H4 (cell line): Measurements from ENCODE around the gene ALPP. TPM values are rescaled to one million over a fixed set of nuclear protein-coding genes. Genes with fewer than 3 reads are reported as not detected.
"Not testable (repeated sequence)": the region's sequence is repeated elsewhere in the genome, so short reads cannot be mapped to it uniquely, and the experiment has no call there.

Experiments used
- DNase-seq: peaks from one replicate; pipeline ENCODE4 v3.0.0-alpha.2; 2015; ENCODE audit warnings: low spot score
- total RNA-seq: library from RNA; depleted of rRNA; stranded (reverse); fragments of >200 nt; shearing (Covaris generic); gene quantifications from 2 replicates; pipeline ENCODE4 v1.2.3, GENCODE V29; 2014; rRNA removed

ALPP gene
- 1.4 and 1.5 TPM in 2 replicates for total RNA-seq

DNA sequence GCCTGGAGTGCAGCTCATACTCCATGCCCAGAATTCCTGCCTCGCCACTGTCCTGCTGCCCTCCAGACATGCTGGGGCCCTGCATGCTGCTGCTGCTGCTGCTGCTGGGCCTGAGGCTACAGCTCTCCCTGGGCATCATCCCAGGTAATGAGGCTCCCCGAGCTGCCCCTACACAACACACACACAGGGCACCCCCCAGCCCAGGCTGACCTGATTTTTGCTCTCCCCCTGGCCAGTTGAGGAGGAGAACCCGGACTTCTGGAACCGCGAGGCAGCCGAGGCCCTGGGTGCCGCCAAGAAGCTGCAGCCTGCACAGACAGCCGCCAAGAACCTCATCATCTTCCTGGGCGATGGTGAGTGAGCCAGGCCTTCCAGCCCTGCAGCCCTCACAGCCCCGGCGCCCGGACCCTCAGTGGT lies at the start of gene ALPP:
ALPP (plus strand) TSS at position 17 of the 417 bp plus-strand sequence; CDS start at position 69, 52 bp downstream.
- not testable (repeated sequence) for DNase-seq

DNA sequence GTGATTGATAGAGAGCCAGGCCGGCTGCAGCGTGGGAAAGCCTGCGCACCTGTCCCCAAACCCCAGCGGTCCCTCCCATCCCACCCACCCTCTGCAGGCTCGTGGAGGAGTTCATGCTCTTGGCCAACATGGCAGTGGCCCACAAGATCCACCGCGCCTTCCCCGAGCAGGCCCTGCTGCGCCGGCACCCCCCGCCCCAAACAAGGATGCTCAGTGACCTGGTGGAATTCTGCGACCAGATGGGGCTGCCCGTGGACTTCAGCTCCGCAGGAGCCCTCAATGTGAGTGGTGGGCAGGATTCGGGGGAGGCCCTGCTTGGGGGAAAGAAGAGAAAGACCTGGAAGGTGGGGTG lies 48.9 kb upstream of the ALPP start:
- no peak for DNase-seq

DNA sequence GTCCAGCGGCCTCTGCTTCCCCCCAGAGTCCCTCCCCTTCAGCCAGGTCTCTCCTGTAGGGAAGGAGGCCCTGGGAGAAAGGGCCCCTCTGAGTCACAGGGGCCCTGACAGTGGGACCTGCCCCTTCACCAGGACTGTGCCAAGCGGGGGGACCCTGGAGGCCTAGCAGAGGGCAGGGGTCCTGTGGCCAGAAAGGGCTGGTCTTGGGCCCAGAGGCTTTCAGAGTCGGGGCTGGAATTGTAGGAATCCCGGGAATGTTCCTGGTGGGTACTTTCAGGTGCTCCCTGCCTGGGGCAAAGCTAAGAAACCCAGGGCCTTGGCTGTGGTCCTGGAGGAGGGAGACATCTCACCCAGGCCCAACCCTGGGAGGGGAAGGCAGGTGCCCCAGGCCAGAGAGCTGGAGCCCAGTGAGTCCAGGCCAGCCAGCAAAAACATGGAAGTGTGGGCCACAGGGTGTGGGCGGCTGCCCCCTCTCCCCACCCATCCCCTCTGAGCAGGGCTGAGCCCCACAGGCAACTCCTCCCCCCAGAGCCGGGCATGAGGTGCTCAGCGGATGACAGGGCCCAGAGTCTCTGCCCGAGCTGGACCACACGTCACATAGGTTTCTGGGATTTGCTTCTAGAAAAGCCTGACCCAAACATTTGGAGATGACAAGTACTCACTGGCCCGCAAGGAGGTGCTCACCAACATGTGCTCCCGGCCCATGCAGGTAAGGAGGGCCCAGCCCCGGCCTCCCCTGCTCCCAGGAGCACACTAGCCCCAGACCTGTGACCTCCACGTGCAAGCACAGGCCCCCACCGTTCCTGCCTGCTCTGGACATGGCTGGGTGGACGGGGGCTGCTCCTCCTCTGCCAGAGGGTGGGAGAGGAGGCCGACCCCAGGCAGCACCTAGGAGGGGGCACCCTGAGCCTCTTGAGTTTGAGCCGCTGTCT lies 48.2 kb upstream of the ALPP start:
- no peak for DNase-seq

DNA sequence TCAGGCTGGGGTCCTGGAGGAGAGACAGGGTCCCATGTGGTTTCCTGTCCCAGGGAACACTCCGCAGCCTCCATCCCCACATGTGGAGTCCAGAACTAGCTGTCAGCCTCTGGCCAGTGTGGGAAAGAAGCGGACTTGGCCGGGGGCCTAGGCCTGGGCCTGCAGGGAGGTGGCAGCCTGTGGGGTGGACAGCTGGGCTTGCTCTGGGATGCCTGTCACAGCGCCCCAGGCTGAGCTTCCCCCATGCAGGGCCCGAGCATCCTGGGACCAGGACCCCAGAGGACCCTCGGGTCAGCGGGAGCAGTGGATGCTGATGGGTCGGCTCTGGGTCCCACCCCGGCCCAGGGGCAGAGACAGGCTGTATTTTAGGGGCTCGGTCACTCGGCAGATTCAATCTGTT lies 47.5 kb upstream of the ALPP start:
- DNase-seq = not testable (repeated sequence)

DNA sequence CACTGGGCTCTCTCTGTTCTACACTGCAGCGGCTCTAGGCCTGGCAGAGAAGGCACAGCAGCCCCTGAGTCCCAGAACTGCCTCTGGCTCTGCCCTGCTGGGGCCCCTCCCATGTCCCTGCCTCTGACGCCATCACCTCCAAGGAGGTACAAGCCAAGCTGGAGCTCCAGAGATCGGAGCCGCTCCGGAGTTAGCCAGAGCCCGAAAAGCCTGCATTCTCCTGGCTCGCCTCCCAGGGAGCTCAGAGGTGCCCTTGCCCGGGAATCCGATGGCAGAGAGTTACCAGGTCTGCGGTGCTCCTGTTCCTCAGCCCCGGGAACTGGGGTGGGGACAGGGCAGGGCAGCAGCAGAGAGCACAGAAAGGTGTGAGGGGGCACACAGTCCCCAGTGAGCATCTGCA lies 46.9 kb upstream of the ALPP start:
- DNase-seq = not testable (repeated sequence)

DNA sequence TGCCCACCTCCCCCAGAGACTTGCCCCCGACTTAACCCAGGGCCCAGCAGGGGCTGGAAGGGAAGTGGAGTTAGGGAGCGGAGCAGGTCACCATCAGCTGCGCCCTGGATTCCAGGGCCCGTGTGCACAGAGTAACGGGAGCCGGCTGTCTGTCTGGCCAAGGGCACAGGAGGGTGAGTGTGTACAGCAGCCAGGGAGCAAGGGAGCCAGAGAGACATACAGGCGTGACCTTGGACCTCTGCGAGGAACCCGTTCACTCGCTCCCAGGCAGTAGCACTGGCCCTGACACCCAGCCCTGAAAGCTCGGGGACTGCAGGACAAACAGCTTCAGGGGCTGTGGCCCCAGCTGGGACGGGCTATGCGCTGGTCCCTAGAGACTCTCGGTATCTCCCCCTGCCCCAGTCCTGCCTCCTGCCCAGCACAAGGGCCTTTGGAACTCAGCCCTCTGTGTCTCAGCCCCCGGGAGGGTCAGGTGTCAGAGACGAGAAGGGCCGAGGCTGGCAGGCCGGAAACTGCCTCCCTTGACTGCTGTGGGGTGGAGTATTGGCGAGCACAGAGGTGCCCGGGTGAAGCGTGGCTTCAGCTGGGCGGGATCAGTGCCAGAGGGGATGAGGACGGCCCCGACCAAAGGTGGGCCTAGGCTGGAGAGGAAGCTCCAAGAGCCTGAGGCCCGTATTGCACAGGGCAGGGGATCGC lies 46.2 kb upstream of the ALPP start:
- DNase-seq = not testable (repeated sequence)

DNA sequence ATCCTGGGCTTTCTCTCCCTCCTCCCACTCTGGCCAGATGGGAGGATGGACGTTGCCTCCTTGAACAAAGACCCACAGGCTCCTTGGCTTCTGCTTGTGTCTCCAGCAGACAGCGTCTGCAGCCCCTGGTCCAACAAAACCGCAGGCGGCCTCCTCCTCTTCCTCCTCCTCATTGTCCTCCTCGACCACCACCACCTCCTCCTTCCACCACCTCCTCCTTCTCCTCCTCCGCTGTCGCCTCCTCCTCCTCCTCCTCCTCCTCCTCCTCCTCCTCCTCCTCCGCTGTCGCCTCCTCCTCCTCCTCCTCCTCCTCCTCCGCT lies 45.7 kb upstream of the ALPP start:
- no peak for DNase-seq

DNA sequence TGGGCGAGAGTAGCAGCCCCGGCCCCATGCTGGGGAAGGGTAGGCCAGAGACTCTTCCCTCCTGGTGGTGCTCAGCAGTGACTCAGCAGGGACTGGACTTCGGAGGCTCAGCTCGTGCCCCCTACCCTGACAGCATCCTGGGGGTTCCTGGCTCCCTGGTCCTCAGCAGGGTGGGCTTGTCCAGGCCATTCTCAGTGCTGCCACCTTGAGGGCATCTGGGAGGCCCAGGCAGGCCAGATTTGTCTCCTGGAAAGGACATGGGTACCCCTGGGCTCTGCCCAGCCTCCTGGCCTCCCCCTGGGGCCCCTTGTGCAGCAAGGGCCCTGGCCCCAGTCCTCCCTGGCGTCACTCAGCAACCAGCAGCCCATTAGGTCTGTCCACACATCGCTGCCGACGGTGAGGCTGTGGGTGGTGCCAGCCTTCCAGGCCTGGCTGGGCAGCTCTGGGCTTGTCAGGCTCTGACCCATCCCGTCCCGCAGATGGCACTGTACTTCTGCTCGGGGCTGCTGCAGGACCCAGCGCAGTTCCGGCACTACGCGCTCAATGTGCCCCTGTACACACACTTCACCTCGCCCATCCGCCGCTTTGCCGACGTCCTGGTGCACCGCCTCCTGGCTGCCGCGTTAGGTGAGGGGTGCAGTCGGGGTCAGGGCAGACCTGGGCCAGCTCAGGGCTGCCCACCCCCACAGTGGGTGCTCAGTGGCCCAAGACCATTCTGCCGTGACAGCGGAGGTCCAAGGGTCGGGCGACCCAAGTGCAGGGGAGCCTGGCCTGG lies 45.0 kb upstream of the ALPP start:
- no peak for DNase-seq

DNA sequence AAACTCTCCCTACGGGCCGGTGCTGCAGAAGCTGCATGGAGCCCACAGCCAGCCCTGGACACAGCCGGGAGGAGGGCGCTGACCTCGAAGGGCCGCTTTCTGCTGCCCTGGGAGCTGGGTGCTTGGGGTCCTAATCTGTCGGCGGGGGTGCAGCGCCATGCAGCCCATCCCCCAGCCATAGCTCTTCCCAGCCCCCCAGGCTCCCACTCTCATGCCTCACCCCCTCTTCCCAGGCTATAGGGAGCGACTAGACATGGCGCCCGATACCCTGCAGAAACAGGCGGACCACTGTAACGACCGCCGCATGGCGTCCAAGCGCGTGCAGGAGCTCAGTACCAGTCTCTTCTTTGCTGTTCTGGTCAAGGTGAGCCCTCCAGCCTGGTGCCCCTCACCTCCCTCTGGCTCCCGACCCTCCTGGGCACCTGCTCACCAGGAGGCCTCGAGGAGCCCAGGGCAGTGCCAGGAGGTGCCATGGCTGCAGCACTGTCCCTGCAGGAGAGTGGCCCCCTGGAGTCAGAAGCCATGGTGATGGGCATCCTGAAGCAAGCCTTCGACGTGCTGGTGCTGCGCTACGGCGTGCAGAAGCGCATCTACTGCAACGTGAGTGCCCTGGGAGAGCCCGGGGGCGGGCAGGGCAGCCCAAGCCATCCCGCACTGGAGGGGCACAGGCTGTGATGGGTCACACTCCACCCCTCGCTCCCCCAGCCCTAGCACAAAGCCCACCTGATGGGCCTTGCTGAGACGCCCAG lies 44.2 kb upstream of the ALPP start:
- DNase-seq = not testable (repeated sequence)

DNA sequence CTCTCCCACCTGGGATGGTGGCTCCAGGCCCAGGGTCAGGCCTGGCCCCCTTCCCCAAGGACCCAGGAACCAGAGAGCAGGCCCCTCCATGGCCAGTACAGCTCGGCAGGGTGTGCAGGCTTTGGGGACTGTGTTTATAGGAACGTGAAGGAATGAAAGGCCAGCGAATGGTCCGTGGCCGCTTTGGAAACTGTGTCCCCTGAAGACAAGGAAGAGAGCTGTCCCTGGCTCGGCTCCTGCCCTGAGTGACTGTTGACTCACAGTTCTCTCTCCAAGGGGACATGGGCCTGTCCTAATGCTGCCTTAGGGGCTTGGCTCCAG lies 43.7 kb upstream of the ALPP start:
- not testable (repeated sequence) for DNase-seq

DNA sequence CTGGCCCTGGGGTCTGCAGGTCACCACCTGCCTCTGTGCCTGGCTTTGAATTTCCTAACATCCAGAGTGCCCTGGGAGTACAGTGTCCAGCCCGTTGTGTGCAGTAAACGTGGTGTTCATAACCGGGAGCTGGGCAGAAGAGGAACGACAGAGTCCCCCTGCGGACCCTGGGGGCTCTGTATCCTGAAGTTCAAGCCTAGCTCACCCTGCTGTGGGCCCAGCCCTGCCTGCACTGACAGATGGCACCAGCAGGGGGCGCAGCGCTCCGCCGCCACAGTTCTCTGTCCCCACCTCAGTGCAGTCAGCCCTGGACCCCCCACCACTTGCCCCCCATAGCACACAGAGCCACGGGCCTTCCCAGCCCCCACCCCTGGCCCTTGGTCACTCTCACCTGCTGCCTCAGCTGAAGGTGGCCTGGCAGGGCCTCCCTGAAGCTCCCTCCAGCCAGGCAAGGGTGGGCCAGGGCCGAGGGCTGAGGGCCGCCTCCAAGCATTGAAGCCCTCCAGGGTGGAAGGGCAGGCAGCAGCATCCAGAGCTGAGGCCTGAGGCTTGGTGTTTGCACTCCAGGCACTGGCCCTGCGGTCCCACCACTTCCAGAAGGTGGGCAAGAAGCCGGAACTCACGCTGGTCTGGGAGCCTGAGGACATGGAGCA lies 43.2 kb upstream of the ALPP start:
- DNase-seq = not testable (repeated sequence)

DNA sequence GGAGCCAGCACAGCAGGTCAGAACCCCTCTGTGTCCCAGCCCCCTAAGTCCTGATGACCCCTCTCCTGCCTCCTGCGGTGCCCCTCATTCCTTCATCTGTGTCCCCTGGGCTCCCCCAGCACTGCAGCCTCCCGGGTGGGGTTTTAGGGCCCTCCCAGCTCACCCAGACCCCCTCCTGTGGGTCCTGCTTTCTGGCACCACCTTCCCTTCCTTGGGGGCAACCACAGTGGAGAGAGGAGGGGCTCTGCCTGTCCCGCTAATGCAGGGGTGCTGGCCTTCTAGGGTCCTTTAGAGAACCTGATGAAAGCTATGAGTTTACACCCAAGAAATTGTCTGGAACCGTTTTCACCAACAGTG lies 42.7 kb upstream of the ALPP start:
- no peak for DNase-seq

DNA sequence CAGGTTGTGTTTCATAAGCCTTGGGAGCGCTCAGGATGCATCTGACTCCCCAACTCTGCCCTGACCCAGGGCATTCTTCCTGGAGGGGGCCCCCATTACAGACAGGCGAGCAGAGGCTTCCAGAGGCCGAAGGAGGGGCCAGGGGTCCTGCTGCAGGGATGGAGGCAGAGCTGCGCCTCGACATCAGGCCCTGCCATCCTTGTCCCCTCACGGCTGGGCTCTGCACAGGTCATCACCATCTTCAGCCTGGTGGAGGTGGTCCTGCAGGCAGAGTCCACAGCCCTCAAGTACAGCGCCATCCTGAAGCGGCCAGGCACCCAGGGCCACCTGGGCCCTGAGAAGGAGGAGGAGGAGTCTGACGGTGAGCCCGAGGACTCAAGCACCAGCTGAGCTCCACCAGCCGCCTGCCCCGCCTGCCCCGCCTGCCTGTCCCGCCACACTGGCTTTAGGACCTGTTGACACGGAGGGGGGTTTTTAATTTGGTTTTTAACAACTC lies 42.3 kb upstream of the ALPP start:
- no peak for DNase-seq

DNA sequence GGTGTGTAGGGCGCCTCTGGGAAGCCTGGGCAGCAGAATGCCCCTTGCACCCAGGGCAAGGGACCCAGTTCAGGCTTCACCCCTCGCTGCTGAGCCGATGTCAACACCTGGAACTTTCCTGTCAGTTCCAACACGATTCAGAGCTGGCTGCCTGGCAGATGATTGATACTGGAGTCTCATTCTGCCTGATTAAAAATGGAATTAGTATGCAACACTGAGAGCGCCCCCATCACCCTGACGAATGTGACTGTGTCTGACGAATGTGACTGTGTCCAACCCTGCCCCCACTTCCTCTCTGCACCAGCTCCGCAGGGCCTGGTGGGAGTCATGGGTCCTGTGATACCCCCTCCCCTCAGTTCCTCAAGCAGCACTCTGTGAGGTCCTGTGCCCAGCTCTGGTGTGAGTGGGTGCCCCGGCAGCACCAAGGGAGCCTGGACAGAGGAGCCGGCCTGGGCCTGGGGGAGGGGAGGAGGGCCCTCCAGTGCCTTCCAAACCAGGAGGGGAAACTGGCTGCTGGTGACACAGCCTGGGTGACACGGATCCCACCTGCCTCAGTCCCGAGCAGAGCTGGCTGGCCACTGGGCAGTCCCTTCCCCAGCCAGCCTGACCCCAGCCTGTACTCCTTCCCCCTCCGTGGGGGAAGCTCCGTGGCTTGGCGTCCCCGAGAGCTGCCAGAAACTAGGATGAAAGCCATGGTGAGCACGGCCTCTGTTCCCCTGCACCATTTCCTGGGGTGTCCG lies 41.4 kb upstream of the ALPP start:
- DNase-seq = no peak

DNA sequence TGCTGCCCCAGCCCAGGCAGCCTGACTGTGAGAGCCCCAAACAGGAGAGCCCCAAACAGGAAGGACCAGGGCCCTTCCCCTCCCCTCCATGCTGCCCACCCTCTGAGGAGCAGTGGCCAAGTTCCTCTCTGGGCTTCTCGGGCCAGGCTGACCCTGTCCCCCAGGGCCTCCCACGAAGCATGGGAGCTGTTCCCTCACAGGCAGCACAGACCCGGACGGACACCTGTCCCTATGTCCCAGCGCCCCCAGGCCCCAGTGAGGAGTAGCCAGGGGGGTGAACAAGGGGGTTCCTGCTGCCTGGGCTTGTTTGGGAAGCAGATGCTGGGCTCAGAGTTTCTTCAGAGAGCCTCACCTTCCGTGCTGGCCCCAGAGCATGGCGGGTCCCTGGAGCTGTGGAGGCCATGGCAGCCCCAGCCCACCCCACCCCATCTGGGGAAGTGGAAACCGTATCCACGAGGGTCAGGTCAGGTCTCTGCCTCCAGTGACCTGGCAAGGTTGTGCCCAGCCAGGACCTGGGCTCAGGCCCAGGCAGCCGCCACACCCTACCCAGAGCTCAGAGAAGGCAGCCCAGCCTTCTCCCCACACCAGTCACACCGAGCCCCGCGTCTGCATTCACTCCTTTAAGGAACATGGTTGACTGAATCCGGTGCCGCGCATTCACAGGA lies 40.3 kb upstream of the ALPP start:
- not testable (repeated sequence) for DNase-seq

DNA sequence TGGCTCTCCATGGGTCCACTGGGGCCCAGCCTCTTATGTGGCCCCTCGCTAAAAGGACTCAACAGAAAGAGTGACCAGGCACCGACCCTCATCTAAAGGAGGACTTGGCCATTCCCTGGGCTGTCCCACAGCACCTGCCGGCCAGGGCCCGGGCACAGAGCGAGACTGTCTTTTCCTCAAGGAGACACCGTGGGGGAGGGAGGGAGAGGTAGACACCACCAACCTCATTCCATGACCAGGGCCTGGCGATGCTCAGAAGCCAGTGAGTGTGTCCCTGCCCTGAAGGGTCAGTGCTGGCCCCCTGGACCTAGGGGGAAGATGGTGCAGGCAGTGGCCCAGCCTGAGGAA lies 39.8 kb upstream of the ALPP start:
- no peak for DNase-seq

DNA sequence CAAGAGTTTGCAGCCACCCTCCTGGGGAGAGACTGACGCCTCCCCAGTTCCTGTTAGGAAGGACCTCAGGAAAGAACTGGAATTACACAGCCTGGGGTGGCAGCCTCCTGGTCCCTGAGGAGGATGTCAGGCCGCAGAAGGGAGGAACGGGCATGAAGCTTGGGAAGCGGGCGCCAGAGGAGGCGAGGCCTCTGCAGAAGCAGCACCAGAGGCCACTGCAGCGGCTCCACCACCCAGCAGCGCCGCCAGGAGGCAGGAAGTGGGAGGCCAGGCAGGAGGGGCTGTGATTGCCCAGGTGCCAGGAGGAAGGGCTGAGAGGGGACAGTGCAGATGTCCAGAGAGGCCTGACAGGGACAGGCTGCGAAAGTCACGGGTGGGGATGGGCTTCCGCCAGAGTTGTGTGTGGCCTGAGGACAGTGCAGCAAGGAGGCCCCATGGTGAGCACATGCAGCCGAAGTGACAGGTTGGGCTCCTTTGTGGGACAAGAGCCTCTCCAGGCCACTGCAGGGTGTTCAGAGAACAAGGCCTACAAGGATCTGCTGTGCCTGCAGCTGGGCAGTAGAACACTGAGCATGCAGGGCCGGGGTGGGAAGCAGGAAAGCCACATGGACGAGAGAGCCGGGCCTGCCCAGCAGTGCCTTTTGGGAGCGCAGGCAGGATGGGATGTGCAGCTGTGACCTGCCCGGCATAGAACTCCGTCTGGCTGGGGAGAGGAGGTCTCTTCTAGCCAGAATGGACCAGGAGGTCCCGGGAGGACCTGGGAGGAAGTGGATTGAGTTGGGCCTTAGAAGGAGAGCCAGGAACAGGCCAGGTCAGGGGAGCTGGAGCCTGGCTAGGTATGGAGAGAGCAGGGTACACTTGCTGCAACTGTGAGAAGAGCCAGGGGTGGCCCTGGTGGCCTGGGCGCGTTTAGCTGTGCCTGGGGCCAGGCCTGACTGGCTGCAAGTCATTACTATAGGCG lies 39.1 kb upstream of the ALPP start:
- DNase-seq = no peak

DNA sequence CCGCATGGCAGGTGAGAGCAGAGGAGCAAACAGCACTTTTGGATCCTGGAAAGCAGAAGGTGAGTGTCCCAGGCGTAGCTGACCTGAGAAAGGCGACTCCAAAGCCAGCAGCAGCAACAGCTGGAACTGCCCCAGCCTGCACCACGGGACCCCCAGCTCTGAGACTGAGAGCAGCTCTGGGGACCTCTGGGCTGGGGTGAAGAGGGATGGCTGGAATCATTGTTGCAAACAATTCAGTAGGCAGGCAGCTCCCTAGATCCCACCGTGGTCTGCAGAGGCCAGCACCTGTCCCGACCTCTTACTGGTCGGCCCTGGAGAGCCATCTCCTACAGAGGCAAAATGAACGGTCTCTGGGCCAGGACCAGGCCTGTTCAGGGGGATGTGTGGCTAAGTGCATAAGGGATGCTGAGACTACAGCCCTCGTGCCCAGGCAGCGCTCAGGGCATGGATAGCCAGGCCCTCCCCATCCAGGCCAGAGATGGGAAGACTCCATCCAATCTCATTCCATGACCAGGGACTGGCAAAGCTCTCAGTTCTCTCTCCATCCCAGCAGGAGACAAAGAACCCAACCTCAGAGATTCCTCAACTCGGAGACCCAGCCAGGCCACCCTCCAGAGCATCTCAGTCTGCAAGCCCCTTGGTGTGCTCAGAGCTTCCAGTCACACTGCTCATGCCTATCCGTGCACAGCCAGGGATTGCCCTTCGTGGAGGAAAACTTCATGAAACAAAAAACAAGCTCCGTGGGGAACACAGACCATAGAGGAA lies 38.2 kb upstream of the ALPP start:
- DNase-seq = no peak
